CD4-positive, CD25-positive, alpha-beta regulatory T cell (primary cell): Measurements from ENCODE around the gene ZNF277. TPM values are rescaled to one million over a fixed set of nuclear protein-coding genes. Genes with fewer than 3 reads are reported as not detected.
"Not testable (repeated sequence)": the region's sequence is repeated elsewhere in the genome, so short reads cannot be mapped to it uniquely, and the experiment has no call there.

Experiments used
- ATAC-seq, 2 donors: fragments of 150-1000 bp; cut with Tn5 transposase; one replicate each; pipeline ENCODE4 v1.10.0; 2021; ENCODE audit warnings: low read depth in 2 of 2, moderate number of reproducible peaks in 2 of 2, moderate library complexity in 1 of 2
- DNase-seq, 3 donors: peaks; one replicate each; pipeline versions ENCODE4 v3.0.0 to v3.0.0-alpha.2; 2012 to 2022; ENCODE audit warnings: mixed read lengths in 1 of 3
- H3K27ac ChIP-seq: one replicate; pipeline ENCODE4 v1.7.0; 2013; ENCODE audit warnings: mild to moderate bottlenecking, low read length; ENCODE audit not compliant: insufficient read depth, poor library complexity, severe bottlenecking
- H3K27me3 ChIP-seq: one replicate; pipeline ENCODE4 v1.7.0; 2013; ENCODE audit warnings: low read length; ENCODE audit not compliant: control insufficient read depth, insufficient read depth
- H3K36me3 ChIP-seq: one replicate; pipeline ENCODE4 v1.7.0; 2013; ENCODE audit warnings: mild to moderate bottlenecking, low read length, moderate library complexity; ENCODE audit not compliant: control insufficient read depth, insufficient read depth
- H3K4me1 ChIP-seq: 2 replicates; pipeline ENCODE4 v1.7.0; 2013; ENCODE audit warnings: mild to moderate bottlenecking, low read length; ENCODE audit not compliant: insufficient read depth, control insufficient read depth, poor library complexity, severe bottlenecking
- H3K4me3 ChIP-seq: one replicate; pipeline ENCODE4 v1.7.0; 2013; ENCODE audit warnings: low read depth, mild to moderate bottlenecking, low read length, moderate library complexity
- H3K9me3 ChIP-seq, 2 experiments: 1 replicate in 1 of 2; 2 replicates in 1 of 2; pipeline ENCODE4 v1.7.0; 2013; ENCODE audit warnings: low read length in 2 of 2, mild to moderate bottlenecking in 1 of 2, moderate library complexity in 1 of 2; ENCODE audit not compliant: control insufficient read depth in 2 of 2
- H3K27ac Mint-ChIP-seq, 3 donors: one replicate each; pipeline ENCODE4 v1.8.0; 2020 to 2022; ENCODE audit warnings: mild to moderate bottlenecking in 3 of 3, mixed read lengths in 3 of 3, moderate library complexity in 2 of 3
- H3K27me3 Mint-ChIP-seq: one replicate; pipeline ENCODE4 v1.8.0; 2022; ENCODE audit warnings: mild to moderate bottlenecking, mixed read lengths
- H3K36me3 Mint-ChIP-seq: one replicate; pipeline ENCODE4 v1.8.0; 2020; ENCODE audit warnings: mixed read lengths
- H3K4me1 Mint-ChIP-seq, 4 donors: one replicate each; pipeline ENCODE4 v1.8.0; 2020 to 2022; ENCODE audit warnings: mixed read lengths in 4 of 4, mild to moderate bottlenecking in 1 of 4
- H3K4me3 Mint-ChIP-seq, 4 donors: one replicate each; pipeline ENCODE4 v1.8.0; 2020 to 2022; ENCODE audit warnings: mild to moderate bottlenecking in 4 of 4, mixed read lengths in 4 of 4, moderate library complexity in 3 of 4
- H3K9me3 Mint-ChIP-seq, 7 donors: one replicate each; pipeline ENCODE4 v1.8.0; 2020 to 2022; ENCODE audit warnings: mixed read lengths in 7 of 7, mild to moderate bottlenecking in 3 of 7, moderate library complexity in 2 of 7
- polyA plus RNA-seq, 4 donors: library from polyadenylated mRNA; unstranded; fragments of 300-500 nt; fragmentation: Illumina TruSeq; gene quantifications; one replicate each; pipeline ENCODE4 v1.2.3, GENCODE V29; 2021
- total RNA-seq: library from RNA; stranded (reverse); gene quantifications from one replicate; pipeline ENCODE4 v1.2.3, GENCODE V29; 2022

ZNF277 gene
- total and polyA plus RNA-seq, 5 donors from 2014 or later, result 24.7 to 29.0 (median 26.8) TPM

- Histone ChIP-seq H3K27ac (no peak overlapping the region), H3K4me3 (no peak overlapping the region), H3K9me3 (no peaks in the 10 kb centered on the region), H3K27me3 (no peaks in the 10 kb centered on the region), H3K4me1 (no peaks in the 10 kb centered on the region), H3K36me3 (peaks cover 6% of the 10 kb centered on the region)
- H3K9me3 Mint-ChIP-seq, result peaks cover 0 to 2% (median 0%) of the 10 kb centered on the region in 7 donors
- DNase-seq (peak in 1 of 3 donors; percentile 4), ATAC-seq (no peak)
- no peaks in the 10 kb centered on the region for H3K27me3 Mint-ChIP-seq
- H3K36me3 Mint-ChIP-seq, result peaks cover 44% of the 10 kb centered on the region
- H3K27ac Mint-ChIP-seq, result peak overlapping the region in 1 of 3 donors; percentile 49
- no peak overlapping the region for H3K4me3 Mint-ChIP-seq
- H3K4me1 Mint-ChIP-seq, result peaks cover 4 to 19% (median 8%) of the 10 kb centered on the region in 4 donors
These were observed 96.1 kb downstream of the ZNF277 start for GRCh38 chr7:112302566-112302965.

- peaks cover 41% of the 10 kb centered on the region for H3K36me3 Mint-ChIP-seq
- peaks cover 0 to 10% (median 0%) of the 10 kb centered on the region in 7 donors for H3K9me3 Mint-ChIP-seq
These were observed 100.4 kb downstream of the ZNF277 start for GRCh38 chr7:112306903-112307302.

GRCh38 chr7:112307506-112307905 is 101.0 kb downstream of the ZNF277 start:
- ATAC-seq, result no peak
- H3K36me3 Mint-ChIP-seq, result peaks cover 45% of the 10 kb centered on the region
- peaks cover 0 to 10% (median 1%) of the 10 kb centered on the region in 7 donors for H3K9me3 Mint-ChIP-seq

More at GRCh38 chr7:112306903-112307302, 100.4 kb downstream of the ZNF277 start:
- peaks cover under 1 to 12% (median 7%) of the 10 kb centered on the region in 4 donors for H3K4me1 Mint-ChIP-seq
- ATAC-seq (no peak), DNase-seq (no peak)
- Histone ChIP-seq H3K9me3 (no peaks in the 10 kb centered on the region), H3K27me3 (no peaks in the 10 kb centered on the region), H3K36me3 (peaks cover 9% of the 10 kb centered on the region), H3K4me1 (no peaks in the 10 kb centered on the region), H3K4me3 (no peak overlapping the region), H3K27ac (no peak overlapping the region)
- no peaks in the 10 kb centered on the region for H3K27me3 Mint-ChIP-seq
- H3K4me3 Mint-ChIP-seq, result no peak overlapping the region
- peak overlapping the region in 1 of 3 donors; percentile 63 for H3K27ac Mint-ChIP-seq

GRCh38 chr7:112308974-112309373 is 102.5 kb downstream of the ZNF277 start:
- no peak for DNase-seq
- Mint-ChIP-seq H3K9me3 (peaks cover 0 to 10% (median 1%) of the 10 kb centered on the region in 7 donors), H3K27me3 (no peaks in the 10 kb centered on the region), H3K4me3 (no peak overlapping the region), H3K36me3 (peaks cover 42% of the 10 kb centered on the region), H3K4me1 (no peaks in the 10 kb centered on the region), H3K27ac (no peak overlapping the region)
- no peak for ATAC-seq
- Histone ChIP-seq H3K27me3 (no peaks in the 10 kb centered on the region), H3K36me3 (peaks cover 9% of the 10 kb centered on the region), H3K27ac (no peak overlapping the region), H3K9me3 (no peaks in the 10 kb centered on the region), H3K4me1 (no peaks in the 10 kb centered on the region), H3K4me3 (no peak overlapping the region)

More at GRCh38 chr7:112307506-112307905, 101.0 kb downstream of the ZNF277 start:
- Histone ChIP-seq H3K4me1 (no peaks in the 10 kb centered on the region), H3K9me3 (no peaks in the 10 kb centered on the region), H3K36me3 (peaks cover 9% of the 10 kb centered on the region), H3K4me3 (no peak overlapping the region), H3K27ac (no peak overlapping the region), H3K27me3 (no peaks in the 10 kb centered on the region)
- Mint-ChIP-seq H3K27me3 (no peaks in the 10 kb centered on the region), H3K4me1 (peaks cover 0 to 8% (median 4%) of the 10 kb centered on the region in 4 donors), H3K4me3 (no peak overlapping the region), H3K27ac (no peak overlapping the region)
- no peak for DNase-seq

- not testable (repeated sequence) for H3K27ac ChIP-seq, H3K4me1 ChIP-seq, H3K27me3 Mint-ChIP-seq, ATAC-seq, H3K27ac Mint-ChIP-seq, H3K27me3 ChIP-seq, H3K4me1 Mint-ChIP-seq, H3K4me3 Mint-ChIP-seq, H3K4me3 ChIP-seq, H3K9me3 ChIP-seq, DNase-seq
- peaks cover 36% of the 10 kb centered on the region for H3K36me3 ChIP-seq
- Mint-ChIP-seq H3K36me3 (peaks cover 67% of the 10 kb centered on the region), H3K9me3 (peaks cover 0 to 16% (median 4%) of the 10 kb centered on the region in 7 donors)
These were observed 110.3 kb downstream of the ZNF277 start for GRCh38 chr7:112316803-112317202.

- no peaks in the 10 kb centered on the region for H3K4me1 ChIP-seq
- Mint-ChIP-seq H3K36me3 (peaks cover 58% of the 10 kb centered on the region), H3K4me1 (peaks cover 0 to 6% (median under 1%) of the 10 kb centered on the region in 4 donors)
These were observed 115.6 kb downstream of the ZNF277 start for GRCh38 chr7:112322070-112322469.

GRCh38 chr7:112327566-112327965 is 121.1 kb downstream of the ZNF277 start:
- H3K4me3 Mint-ChIP-seq, result no peak overlapping the region
- H3K27me3 Mint-ChIP-seq, result no peaks in the 10 kb centered on the region
- H3K27ac ChIP-seq, result no peak overlapping the region
- no peak overlapping the region for H3K27ac Mint-ChIP-seq
- no peaks in the 10 kb centered on the region for H3K4me1 ChIP-seq
- no peak overlapping the region for H3K4me3 ChIP-seq
- H3K9me3 Mint-ChIP-seq, result peaks cover 0 to 3% (median 0%) of the 10 kb centered on the region in 7 donors
- ATAC-seq, result no peak
- no peaks in the 10 kb centered on the region for H3K27me3 ChIP-seq
- H3K36me3 ChIP-seq, result peaks cover 26% of the 10 kb centered on the region
- peaks cover 46% of the 10 kb centered on the region for H3K36me3 Mint-ChIP-seq
- H3K4me1 Mint-ChIP-seq, result peaks cover 0 to 4% (median 1%) of the 10 kb centered on the region in 4 donors
- no peak for DNase-seq
- H3K9me3 ChIP-seq, result no peaks in the 10 kb centered on the region

More at GRCh38 chr7:112322070-112322469, 115.6 kb downstream of the ZNF277 start:
- DNase-seq, result no peak
- H3K27ac ChIP-seq, result no peak overlapping the region
- Mint-ChIP-seq H3K4me3 (no peak overlapping the region), H3K9me3 (peaks cover 0 to 11% (median 4%) of the 10 kb centered on the region in 7 donors), H3K27ac (no peak overlapping the region), H3K27me3 (no peaks in the 10 kb centered on the region)
- no peak for ATAC-seq
- H3K9me3 ChIP-seq, result no peaks in the 10 kb centered on the region
- H3K36me3 ChIP-seq, result peaks cover 44% of the 10 kb centered on the region
- H3K27me3 ChIP-seq, result no peaks in the 10 kb centered on the region
- no peak overlapping the region for H3K4me3 ChIP-seq

GRCh38 chr7:112331492-112331891 is 125.0 kb downstream of the ZNF277 start:
- peaks cover 19% of the 10 kb centered on the region for H3K36me3 ChIP-seq
- ATAC-seq (no peak), DNase-seq (no peak)
- H3K4me3 ChIP-seq, result no peak overlapping the region
- Mint-ChIP-seq H3K27me3 (no peaks in the 10 kb centered on the region), H3K9me3 (peaks cover 0 to 3% (median 0%) of the 10 kb centered on the region in 7 donors), H3K4me3 (no peak overlapping the region), H3K27ac (peak overlapping the region in 1 of 3 donors; percentile 56), H3K36me3 (peaks cover 58% of the 10 kb centered on the region), H3K4me1 (peaks cover 0 to 4% (median 1%) of the 10 kb centered on the region in 4 donors)
- no peaks in the 10 kb centered on the region for H3K4me1 ChIP-seq
- no peak overlapping the region for H3K27ac ChIP-seq
- H3K9me3 ChIP-seq, result no peaks in the 10 kb centered on the region
- H3K27me3 ChIP-seq, result no peaks in the 10 kb centered on the region
